Adipocyte (in vitro differentiated cells): Measurements from ENCODE around the gene ZNF440.
"Not testable (repeated sequence)": the region's sequence is repeated elsewhere in the genome, so short reads cannot be mapped to it uniquely, and the experiment has no call there.

Experiments
- DNase-seq: peaks from one replicate; pipeline ENCODE4 v3.0.0-alpha.2; 2015; ENCODE audit warnings: low read depth
- H3K27me3 ChIP-seq: replicated peaks from 2 replicates; pipeline ENCODE4 v1.7.0; 2013; ENCODE audit warnings: mild to moderate bottlenecking, low read length, moderate library complexity; ENCODE audit not compliant: control insufficient read depth, insufficient read depth
- H3K36me3 ChIP-seq: 2 replicates; pipeline ENCODE4 v1.7.0; 2013; ENCODE audit warnings: low read length, mild to moderate bottlenecking, moderate library complexity; ENCODE audit not compliant: control insufficient read depth, insufficient read depth, severe bottlenecking
- H3K4me1 ChIP-seq: 2 replicates; pipeline ENCODE4 v1.7.0; 2013; ENCODE audit warnings: mild to moderate bottlenecking, low read length, moderate library complexity; ENCODE audit not compliant: control insufficient read depth, insufficient read depth
- H3K4me3 ChIP-seq: 2 replicates; pipeline ENCODE4 v1.7.0; 2013; ENCODE audit warnings: mild to moderate bottlenecking, low read length, moderate library complexity
- H3K9ac ChIP-seq: 2 replicates; pipeline ENCODE4 v1.7.0; 2013; ENCODE audit warnings: mild to moderate bottlenecking, low read length, moderate library complexity
- H3K9me3 ChIP-seq: 2 replicates; pipeline ENCODE4 v1.7.0; 2013; ENCODE audit warnings: mild to moderate bottlenecking, low read length, moderate library complexity; ENCODE audit not compliant: control insufficient read depth

Gene ZNF440

GRCh38 chr19:11861301-11861700 is 47.2 kb downstream of the ZNF440 start:
- Histone ChIP-seq H3K27me3 (no peaks in the 10 kb centered on the region), H3K9me3 (peaks cover 41% of the 10 kb centered on the region), H3K4me3 (no peak overlapping the region), H3K4me1 (no peaks in the 10 kb centered on the region), H3K9ac (no peak overlapping the region), H3K36me3 (no peaks in the 10 kb centered on the region)
- no peak for DNase-seq

DNA sequence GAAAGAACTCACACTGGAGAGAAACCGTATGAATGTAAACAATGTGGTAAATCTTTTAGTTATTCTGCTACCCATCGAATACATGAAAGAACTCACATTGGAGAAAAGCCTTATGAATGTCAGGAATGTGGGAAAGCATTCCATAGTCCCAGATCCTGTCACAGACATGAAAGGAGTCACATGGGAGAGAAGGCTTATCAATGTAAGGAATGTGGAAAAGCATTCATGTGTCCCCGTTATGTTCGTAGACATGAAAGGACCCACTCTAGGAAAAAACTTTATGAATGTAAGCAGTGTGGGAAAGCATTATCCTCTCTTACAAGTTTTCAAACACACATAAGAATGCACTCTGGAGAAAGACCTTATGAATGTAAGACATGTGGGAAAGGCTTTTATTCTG is 53.7 kb downstream of the ZNF440 start:
- Histone ChIP-seq H3K4me3 (peak overlapping the region; percentile 51), H3K36me3 (peaks cover 24% of the 10 kb centered on the region), H3K9me3 (peaks cover 86% of the 10 kb centered on the region)
- not testable (repeated sequence) for H3K9ac ChIP-seq, H3K27me3 ChIP-seq, H3K4me1 ChIP-seq, DNase-seq

- H3K4me3 ChIP-seq: peak overlapping the region; percentile 51
- H3K27me3 ChIP-seq: no peaks in the 10 kb centered on the region
- peaks cover 86% of the 10 kb centered on the region for H3K9me3 ChIP-seq
- H3K36me3 ChIP-seq: peaks cover 24% of the 10 kb centered on the region
- no peaks in the 10 kb centered on the region for H3K4me1 ChIP-seq
- no peak overlapping the region for H3K9ac ChIP-seq
- no peak for DNase-seq
These were observed 54.1 kb downstream of the ZNF440 start for GRCh38 chr19:11868188-11868587.

GRCh38 chr19:11872624-11873023 is 58.6 kb downstream of the ZNF440 start:
- Histone ChIP-seq H3K4me1 (no peaks in the 10 kb centered on the region), H3K9me3 (peaks cover 51% of the 10 kb centered on the region), H3K4me3 (no peak overlapping the region), H3K36me3 (peaks cover 14% of the 10 kb centered on the region), H3K27me3 (no peaks in the 10 kb centered on the region), H3K9ac (no peak overlapping the region)
- no peak for DNase-seq

DNA sequence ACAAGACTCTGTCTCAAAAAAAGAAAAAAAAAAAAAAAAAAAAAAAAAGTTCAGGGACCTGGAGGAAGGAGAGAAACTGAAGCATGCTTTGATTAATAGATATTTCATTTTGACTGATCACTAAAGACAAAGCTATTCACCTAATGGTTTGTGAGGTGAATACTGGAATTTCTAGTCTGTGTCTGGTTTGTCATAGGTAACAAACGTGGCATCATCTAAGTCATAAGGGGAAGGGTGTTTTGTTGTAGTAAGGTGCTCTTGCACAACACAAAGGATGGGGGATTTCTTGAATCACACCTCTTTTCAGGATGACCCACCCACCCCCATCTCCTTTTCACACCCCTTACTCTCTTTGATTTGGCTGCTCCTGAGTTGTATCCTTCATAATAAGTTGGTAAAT is 59.7 kb downstream of the ZNF440 start:
- no peak for DNase-seq
- H3K4me1 ChIP-seq: no peaks in the 10 kb centered on the region
- no peaks in the 10 kb centered on the region for H3K27me3 ChIP-seq
- no peak overlapping the region for H3K4me3 ChIP-seq
- H3K9ac ChIP-seq: no peak overlapping the region
- H3K9me3 ChIP-seq: peaks cover 40% of the 10 kb centered on the region
- peaks cover 3% of the 10 kb centered on the region for H3K36me3 ChIP-seq

GRCh38 chr19:11879687-11880266 is 65.7 kb downstream of the ZNF440 start:
- not testable (repeated sequence) for H3K36me3 ChIP-seq, H3K4me3 ChIP-seq, H3K9ac ChIP-seq, H3K9me3 ChIP-seq, H3K4me1 ChIP-seq
- peak; percentile 35 for DNase-seq
- peaks cover 15% of the 10 kb centered on the region for H3K27me3 ChIP-seq

- Histone ChIP-seq H3K4me3 (no peak overlapping the region), H3K9me3 (no peaks in the 10 kb centered on the region), H3K9ac (no peak overlapping the region), H3K36me3 (no peaks in the 10 kb centered on the region), H3K4me1 (peaks cover 5% of the 10 kb centered on the region), H3K27me3 (peaks cover 15% of the 10 kb centered on the region)
- no peak for DNase-seq
These were observed 66.5 kb downstream of the ZNF440 start for GRCh38 chr19:11880598-11880997.

GRCh38 chr19:11881151-11881800 is 67.2 kb downstream of the ZNF440 start:
- Histone ChIP-seq H3K9me3 (no peaks in the 10 kb centered on the region), H3K27me3 (peaks cover 15% of the 10 kb centered on the region), H3K36me3 (no peaks in the 10 kb centered on the region), H3K4me3 (peak overlapping the region; percentile 7), H3K4me1 (peaks cover 5% of the 10 kb centered on the region), H3K9ac (no peak overlapping the region)
- DNase-seq: peak; percentile 83

- Histone ChIP-seq H3K27me3 (peaks cover 15% of the 10 kb centered on the region), H3K36me3 (no peaks in the 10 kb centered on the region), H3K9ac (no peak overlapping the region), H3K4me3 (no peak overlapping the region), H3K4me1 (peaks cover 9% of the 10 kb centered on the region), H3K9me3 (no peaks in the 10 kb centered on the region)
- no peak for DNase-seq
These were observed 68.5 kb downstream of the ZNF440 start for GRCh38 chr19:11882606-11883005.
